ENCODE data around the gene FDXR. TPM values are rescaled to one million over a fixed set of nuclear protein-coding genes. Genes with fewer than 3 reads are reported as not detected.

FDXR gene
- total RNA-seq, 1 donor from 2014 or later = 31.5 TPM

DNA sequence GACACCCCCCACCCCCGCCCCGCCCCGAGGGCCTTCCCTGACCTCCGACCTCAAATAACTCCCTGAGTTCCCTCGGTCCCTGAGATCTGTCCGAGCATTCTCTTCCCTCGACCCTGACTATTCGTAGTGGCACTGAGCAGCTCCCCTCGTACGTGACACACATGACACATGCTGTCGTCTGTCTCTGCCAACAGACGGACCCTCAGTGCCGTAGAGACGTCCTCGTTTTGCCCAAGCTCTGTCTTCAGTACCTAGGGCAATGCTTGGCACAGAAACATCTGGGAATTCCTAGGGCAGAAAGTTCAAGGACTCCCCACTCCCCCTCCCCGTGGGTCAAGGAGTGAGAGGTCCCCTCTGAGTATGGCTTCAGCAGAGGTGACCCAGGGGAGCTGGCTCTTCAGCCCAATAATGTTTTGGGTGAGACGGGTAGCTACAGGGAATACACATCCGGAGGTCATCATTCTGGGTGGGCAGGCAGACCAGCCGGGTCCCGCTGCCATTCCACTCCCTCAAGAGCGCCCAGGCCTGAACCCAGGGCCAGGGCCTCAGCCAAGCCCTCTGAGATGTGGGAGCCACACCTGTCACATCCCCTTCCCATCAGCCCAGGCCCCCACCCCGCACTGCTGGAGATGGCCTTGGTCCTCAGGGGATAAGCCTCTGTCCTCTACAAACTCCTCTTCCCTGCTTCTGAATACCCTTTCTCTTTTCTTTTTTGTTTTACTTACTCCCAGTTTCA lies 21.3 kb upstream of the FDXR start:
- H3K4me3 ChIP-seq (ENCODE audit: low read depth, low read length) = no peak overlapping the region
- TF ChIP-seq CTCF (conservative IDR thresholded peaks at IDR 0.05; ENCODE audit: low read depth, low read length) = no peak
- DNase-seq (ENCODE audit: low read depth) = no peak

DNA sequence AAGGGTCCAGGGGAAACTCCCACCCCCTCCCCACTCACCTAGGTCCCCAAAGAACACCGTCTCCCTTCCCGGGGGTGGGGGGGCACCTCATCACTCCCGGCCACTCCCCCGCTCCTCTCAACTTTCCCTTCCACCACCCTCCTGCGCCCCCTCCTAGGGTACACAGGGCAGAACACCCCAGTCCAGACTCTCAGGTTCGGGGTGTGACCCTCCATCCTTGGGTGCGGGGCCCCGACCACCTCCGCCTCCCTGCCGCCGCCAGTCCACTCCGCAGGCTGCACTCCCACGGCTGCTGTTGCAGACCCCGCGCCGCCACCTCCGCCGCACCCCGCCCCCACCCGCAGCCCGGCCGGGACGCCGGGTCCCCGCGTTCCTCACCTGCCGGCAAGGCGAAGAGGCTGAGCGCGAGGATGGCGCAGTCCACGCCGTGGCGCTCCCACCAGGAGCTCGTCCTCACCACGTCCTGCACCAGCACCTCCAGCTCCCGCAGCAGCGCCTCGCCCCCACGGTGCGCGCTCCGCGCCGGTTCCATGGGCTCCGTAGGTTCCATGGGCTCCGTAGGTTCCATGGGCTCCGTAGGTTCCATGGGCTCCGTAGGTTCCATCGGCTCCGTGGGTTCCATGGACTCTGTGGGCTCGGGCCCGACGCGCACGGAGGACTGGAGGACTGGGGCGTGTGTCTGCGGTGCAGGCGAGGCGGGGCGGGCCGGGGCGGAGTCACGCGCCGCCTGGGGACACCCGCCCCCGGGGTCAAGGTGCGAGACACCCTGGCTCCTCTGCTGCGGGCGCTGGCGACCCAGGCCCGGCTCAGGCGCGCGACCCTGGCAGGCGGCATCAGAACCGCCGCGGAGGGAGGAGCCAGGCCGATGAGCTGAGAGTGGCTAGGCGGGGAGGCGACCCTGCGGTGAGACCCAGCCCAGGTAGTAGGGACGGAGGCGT lies 20.4 kb upstream of the FDXR start, which contains the start of gene FADS6:
Gene FADS6, minus strand, starts transcription at position 660 of the 938 bp plus-strand sequence. Its CDS starts 38 bp downstream, at position 622.
- no peak within 1 kb of the TSS for H3K4me3 ChIP-seq (ENCODE audit: low read depth, low read length)
- TF ChIP-seq CTCF (conservative IDR thresholded peaks at IDR 0.05; ENCODE audit: low read depth, low read length) = no peak
- no peak for DNase-seq (ENCODE audit: low read depth)

DNA sequence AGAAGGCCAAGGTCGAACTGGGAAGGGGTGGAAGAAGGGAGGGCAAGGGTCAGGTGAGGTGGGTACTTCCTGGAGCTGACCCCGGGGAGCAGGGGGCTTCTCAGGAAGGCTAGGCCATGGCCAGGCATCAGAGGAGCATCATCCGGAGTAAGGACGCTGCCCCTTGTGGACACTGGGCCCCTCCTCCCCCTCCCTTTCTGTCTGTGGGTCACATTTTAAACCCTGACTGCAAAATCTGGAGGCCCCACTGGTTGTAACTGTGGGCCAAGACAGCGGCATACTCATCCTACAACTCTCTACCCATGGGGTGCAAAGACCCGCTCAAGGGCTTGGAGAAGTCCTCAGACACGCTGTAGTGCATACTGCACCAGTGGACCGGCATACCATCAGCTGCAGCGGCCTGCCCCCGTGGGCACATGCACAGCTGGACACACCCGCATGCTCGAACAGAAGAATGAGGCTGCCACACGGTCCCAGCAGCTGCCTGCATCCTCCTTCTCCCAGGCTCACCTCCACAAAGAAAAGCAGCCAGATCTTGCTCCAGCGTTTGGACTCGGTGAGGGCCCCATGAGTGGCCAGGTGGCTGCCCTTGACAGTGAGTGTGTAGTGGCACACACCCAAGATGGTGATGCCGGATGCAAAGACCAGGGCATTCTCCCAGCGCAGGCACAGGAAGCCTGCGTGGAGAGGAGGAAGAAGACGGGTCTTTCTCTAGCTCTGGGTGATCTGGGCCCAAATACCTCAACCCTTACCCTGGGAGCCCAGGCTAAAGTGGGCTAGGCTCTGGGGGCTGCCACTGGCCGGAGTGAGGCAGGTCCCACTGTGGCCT lies 19.4 kb upstream of the FDXR start:
- no peak overlapping the region for H3K4me3 ChIP-seq (ENCODE audit: low read depth, low read length)
- peak; percentile 8 for TF ChIP-seq CTCF (conservative IDR thresholded peaks at IDR 0.05; ENCODE audit: low read depth, low read length)
- DNase-seq (ENCODE audit: low read depth) = no peak

DNA sequence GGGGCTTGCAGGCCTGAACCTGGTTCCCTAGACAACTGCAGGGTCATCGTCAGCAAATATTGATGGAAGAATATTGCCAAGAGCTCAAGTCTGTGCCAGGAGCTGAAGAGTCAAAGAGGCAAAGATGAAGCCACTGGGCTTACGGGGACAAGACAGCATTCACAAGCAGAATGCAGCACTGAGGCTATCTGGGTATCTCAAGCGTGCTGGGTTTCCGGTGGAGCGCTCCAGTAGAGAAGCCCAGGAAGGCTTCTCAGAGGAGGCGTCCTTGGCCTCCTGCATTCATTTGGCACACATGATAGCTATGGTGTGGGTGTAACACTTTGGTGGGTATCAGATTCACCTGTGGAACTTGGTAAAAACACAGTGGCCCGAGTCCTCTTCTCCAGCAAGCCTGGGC lies 17.8 kb upstream of the FDXR start:
- no peak overlapping the region for H3K4me3 ChIP-seq (ENCODE audit: low read depth, low read length)
- no peak for TF ChIP-seq CTCF (conservative IDR thresholded peaks at IDR 0.05; ENCODE audit: low read depth, low read length)
- no peak for DNase-seq (ENCODE audit: low read depth)

GRCh38 chr17:74888469-74888868 lies 15.7 kb upstream of the FDXR start:
- no peak for DNase-seq (ENCODE audit: low read depth)
- TF ChIP-seq CTCF (conservative IDR thresholded peaks at IDR 0.05; ENCODE audit: low read depth, low read length) = no peak
- H3K4me3 ChIP-seq (ENCODE audit: low read depth, low read length) = no peak overlapping the region

- no peak for TF ChIP-seq CTCF (conservative IDR thresholded peaks at IDR 0.05; ENCODE audit: low read depth, low read length)
- DNase-seq (ENCODE audit: low read depth) = no peak
- H3K4me3 ChIP-seq (ENCODE audit: low read depth, low read length) = no peak overlapping the region
Observed at GRCh38 chr17:74883241-74883745, 10.5 kb upstream of the FDXR start.

All from epithelial cell of proximal tubule (primary cell).